ENCODE measurements around the gene MAMLD1. TPM values are rescaled to one million over a fixed set of nuclear protein-coding genes. Genes with fewer than 3 reads are reported as not detected.

The MAMLD1 gene
- total and polyA plus RNA-seq, 4 donors = 5.5 to 39.4 (median 21.5) TPM

GRCh38 chrX:150449313-150449712 is 86.2 kb downstream of the MAMLD1 start:
- H3K36me3 ChIP-seq (ENCODE audit: control insufficient read depth, insufficient read depth, low read length) = no peaks in the 10 kb centered on the region
- H3K27me3 ChIP-seq (ENCODE audit: control insufficient read depth, insufficient read depth, low read length) = no peaks in the 10 kb centered on the region
- no peaks in the 10 kb centered on the region for H3K9me3 ChIP-seq (ENCODE audit: control insufficient read depth, insufficient read depth, low read length)
- H3K4me3 ChIP-seq (ENCODE audit: low read depth, low read length) = no peak overlapping the region
- H3K27ac ChIP-seq (ENCODE audit: low read depth, low read length) = no peak overlapping the region
- WGBS (ENCODE audit: insufficient coverage) = 100% methylated on average over 1 of the region's 5 CpGs
- peaks cover 3% of the 10 kb centered on the region for H3K4me1 ChIP-seq (ENCODE audit: control insufficient read depth, insufficient read depth, low read length)
- no peak for DNase-seq (ENCODE audit: low read depth in 4 of 6, low spot score in 6 of 6)

GRCh38 chrX:150450519-150451177 is 87.5 kb downstream of the MAMLD1 start:
- Histone ChIP-seq H3K4me3 (ENCODE audit: low read depth, low read length) (no peak overlapping the region), H3K36me3 (ENCODE audit: control insufficient read depth, insufficient read depth, low read length) (no peaks in the 10 kb centered on the region), H3K4me1 (ENCODE audit: control insufficient read depth, insufficient read depth, low read length) (peaks cover 3% of the 10 kb centered on the region), H3K27me3 (ENCODE audit: control insufficient read depth, insufficient read depth, low read length) (no peaks in the 10 kb centered on the region), H3K27ac (ENCODE audit: low read depth, low read length) (no peak overlapping the region), H3K9me3 (ENCODE audit: control insufficient read depth, insufficient read depth, low read length) (no peaks in the 10 kb centered on the region)
- WGBS (ENCODE audit: insufficient coverage) = 68% methylated on average over 4 of the region's 5 CpGs
- DNase-seq (ENCODE audit: low read depth in 4 of 6, low spot score in 6 of 6) = no peak

GRCh38 chrX:150451953-150452352 is 88.8 kb downstream of the MAMLD1 start:
- Histone ChIP-seq H3K27ac (ENCODE audit: low read depth, low read length) (no peak overlapping the region), H3K27me3 (ENCODE audit: control insufficient read depth, insufficient read depth, low read length) (no peaks in the 10 kb centered on the region), H3K9me3 (ENCODE audit: control insufficient read depth, insufficient read depth, low read length) (no peaks in the 10 kb centered on the region), H3K36me3 (ENCODE audit: control insufficient read depth, insufficient read depth, low read length) (no peaks in the 10 kb centered on the region), H3K4me3 (ENCODE audit: low read depth, low read length) (no peak overlapping the region), H3K4me1 (ENCODE audit: control insufficient read depth, insufficient read depth, low read length) (peaks cover 3% of the 10 kb centered on the region)
- 50% methylated on average over 2 of the region's 3 CpGs for WGBS (ENCODE audit: insufficient coverage)
- no peak for DNase-seq (ENCODE audit: low read depth in 4 of 6, low spot score in 6 of 6)

GRCh38 chrX:150454083-150454482 is 91.0 kb downstream of the MAMLD1 start:
- peaks cover 3% of the 10 kb centered on the region for H3K4me1 ChIP-seq (ENCODE audit: control insufficient read depth, insufficient read depth, low read length)
- peak overlapping the region; percentile 22 for H3K27ac ChIP-seq (ENCODE audit: low read depth, low read length)
- H3K4me3 ChIP-seq (ENCODE audit: low read depth, low read length) = no peak overlapping the region
- no peaks in the 10 kb centered on the region for H3K9me3 ChIP-seq (ENCODE audit: control insufficient read depth, insufficient read depth, low read length)
- no peaks in the 10 kb centered on the region for H3K36me3 ChIP-seq (ENCODE audit: control insufficient read depth, insufficient read depth, low read length)
- H3K27me3 ChIP-seq (ENCODE audit: control insufficient read depth, insufficient read depth, low read length) = no peaks in the 10 kb centered on the region
- DNase-seq (ENCODE audit: low read depth in 4 of 6, low spot score in 6 of 6) = no peak

- Histone ChIP-seq H3K27ac (ENCODE audit: low read depth, low read length) (no peak overlapping the region), H3K9me3 (ENCODE audit: control insufficient read depth, insufficient read depth, low read length) (no peaks in the 10 kb centered on the region), H3K27me3 (ENCODE audit: control insufficient read depth, insufficient read depth, low read length) (no peaks in the 10 kb centered on the region), H3K4me1 (ENCODE audit: control insufficient read depth, insufficient read depth, low read length) (peaks cover 3% of the 10 kb centered on the region), H3K4me3 (ENCODE audit: low read depth, low read length) (no peak overlapping the region), H3K36me3 (ENCODE audit: control insufficient read depth, insufficient read depth, low read length) (no peaks in the 10 kb centered on the region)
- DNase-seq (ENCODE audit: low read depth in 4 of 6, low spot score in 6 of 6) = no peak
- 73% methylated on average over 3 of the region's 5 CpGs for WGBS (ENCODE audit: insufficient coverage)
Measured at GRCh38 chrX:150454508-150455214, 91.5 kb downstream of the MAMLD1 start.

GRCh38 chrX:150455215-150455608 is 92.1 kb downstream of the MAMLD1 start:
- WGBS (ENCODE audit: insufficient coverage) = 82% methylated on average over 3 of the region's 3 CpGs
- Histone ChIP-seq H3K4me1 (ENCODE audit: control insufficient read depth, insufficient read depth, low read length) (peaks cover 3% of the 10 kb centered on the region), H3K4me3 (ENCODE audit: low read depth, low read length) (no peak overlapping the region), H3K9me3 (ENCODE audit: control insufficient read depth, insufficient read depth, low read length) (no peaks in the 10 kb centered on the region), H3K36me3 (ENCODE audit: control insufficient read depth, insufficient read depth, low read length) (no peaks in the 10 kb centered on the region), H3K27me3 (ENCODE audit: control insufficient read depth, insufficient read depth, low read length) (no peaks in the 10 kb centered on the region), H3K27ac (ENCODE audit: low read depth, low read length) (no peak overlapping the region)
- DNase-seq (ENCODE audit: low read depth in 4 of 6, low spot score in 6 of 6) = peak in 1 of 6 donors; percentile 22

GRCh38 chrX:150456466-150456865 is 93.3 kb downstream of the MAMLD1 start:
- Histone ChIP-seq H3K9me3 (ENCODE audit: control insufficient read depth, insufficient read depth, low read length) (no peaks in the 10 kb centered on the region), H3K27me3 (ENCODE audit: control insufficient read depth, insufficient read depth, low read length) (no peaks in the 10 kb centered on the region), H3K4me1 (ENCODE audit: control insufficient read depth, insufficient read depth, low read length) (no peaks in the 10 kb centered on the region), H3K36me3 (ENCODE audit: control insufficient read depth, insufficient read depth, low read length) (peaks cover 4% of the 10 kb centered on the region), H3K27ac (ENCODE audit: low read depth, low read length) (no peak overlapping the region), H3K4me3 (ENCODE audit: low read depth, low read length) (no peak overlapping the region)
- no peak for DNase-seq (ENCODE audit: low read depth in 4 of 6, low spot score in 6 of 6)
- WGBS (ENCODE audit: insufficient coverage) = 86% methylated on average over 4 of the region's 6 CpGs

- no peak overlapping the region for H3K27ac ChIP-seq (ENCODE audit: low read depth, low read length)
- H3K4me3 ChIP-seq (ENCODE audit: low read depth, low read length) = no peak overlapping the region
- no peaks in the 10 kb centered on the region for H3K9me3 ChIP-seq (ENCODE audit: control insufficient read depth, insufficient read depth, low read length)
- 100% methylated on average over 1 of the region's 1 CpG for WGBS (ENCODE audit: insufficient coverage)
- no peaks in the 10 kb centered on the region for H3K27me3 ChIP-seq (ENCODE audit: control insufficient read depth, insufficient read depth, low read length)
- peaks cover 4% of the 10 kb centered on the region for H3K36me3 ChIP-seq (ENCODE audit: control insufficient read depth, insufficient read depth, low read length)
- H3K4me1 ChIP-seq (ENCODE audit: control insufficient read depth, insufficient read depth, low read length) = no peaks in the 10 kb centered on the region
- no peak for DNase-seq (ENCODE audit: low read depth in 4 of 6, low spot score in 6 of 6)
Measured at GRCh38 chrX:150456941-150457340, 93.8 kb downstream of the MAMLD1 start.

GRCh38 chrX:150459196-150459595 is 96.1 kb downstream of the MAMLD1 start:
- DNase-seq (ENCODE audit: low read depth in 4 of 6, low spot score in 6 of 6) = no peak
- H3K27me3 ChIP-seq (ENCODE audit: control insufficient read depth, insufficient read depth, low read length) = no peaks in the 10 kb centered on the region
- H3K4me1 ChIP-seq (ENCODE audit: control insufficient read depth, insufficient read depth, low read length) = no peaks in the 10 kb centered on the region
- H3K36me3 ChIP-seq (ENCODE audit: control insufficient read depth, insufficient read depth, low read length) = peaks cover 4% of the 10 kb centered on the region
- no peaks in the 10 kb centered on the region for H3K9me3 ChIP-seq (ENCODE audit: control insufficient read depth, insufficient read depth, low read length)
- H3K27ac ChIP-seq (ENCODE audit: low read depth, low read length) = no peak overlapping the region
- no peak overlapping the region for H3K4me3 ChIP-seq (ENCODE audit: low read depth, low read length)

GRCh38 chrX:150460063-150460462 is 96.9 kb downstream of the MAMLD1 start:
- Histone ChIP-seq H3K36me3 (ENCODE audit: control insufficient read depth, insufficient read depth, low read length) (peaks cover 4% of the 10 kb centered on the region), H3K4me3 (ENCODE audit: low read depth, low read length) (no peak overlapping the region), H3K9me3 (ENCODE audit: control insufficient read depth, insufficient read depth, low read length) (no peaks in the 10 kb centered on the region), H3K27ac (ENCODE audit: low read depth, low read length) (no peak overlapping the region), H3K27me3 (ENCODE audit: control insufficient read depth, insufficient read depth, low read length) (no peaks in the 10 kb centered on the region), H3K4me1 (ENCODE audit: control insufficient read depth, insufficient read depth, low read length) (no peaks in the 10 kb centered on the region)
- DNase-seq (ENCODE audit: low read depth in 4 of 6, low spot score in 6 of 6) = no peak
- WGBS (ENCODE audit: insufficient coverage) = no CpG with 5 or more reads among the region's 1 CpG

Data from spinal cord (tissue), 10 donors.